ENCODE data around the gene TC2N. TPM values are rescaled to one million over a fixed set of nuclear protein-coding genes. Genes with fewer than 3 reads are reported as not detected.

The TC2N gene
- total and polyA plus RNA-seq, 2 donors (not counting 3 experiments of a cell fraction or from before 2014, with no cell fraction given): 0.40 TPM; not detected in 1

DNA sequence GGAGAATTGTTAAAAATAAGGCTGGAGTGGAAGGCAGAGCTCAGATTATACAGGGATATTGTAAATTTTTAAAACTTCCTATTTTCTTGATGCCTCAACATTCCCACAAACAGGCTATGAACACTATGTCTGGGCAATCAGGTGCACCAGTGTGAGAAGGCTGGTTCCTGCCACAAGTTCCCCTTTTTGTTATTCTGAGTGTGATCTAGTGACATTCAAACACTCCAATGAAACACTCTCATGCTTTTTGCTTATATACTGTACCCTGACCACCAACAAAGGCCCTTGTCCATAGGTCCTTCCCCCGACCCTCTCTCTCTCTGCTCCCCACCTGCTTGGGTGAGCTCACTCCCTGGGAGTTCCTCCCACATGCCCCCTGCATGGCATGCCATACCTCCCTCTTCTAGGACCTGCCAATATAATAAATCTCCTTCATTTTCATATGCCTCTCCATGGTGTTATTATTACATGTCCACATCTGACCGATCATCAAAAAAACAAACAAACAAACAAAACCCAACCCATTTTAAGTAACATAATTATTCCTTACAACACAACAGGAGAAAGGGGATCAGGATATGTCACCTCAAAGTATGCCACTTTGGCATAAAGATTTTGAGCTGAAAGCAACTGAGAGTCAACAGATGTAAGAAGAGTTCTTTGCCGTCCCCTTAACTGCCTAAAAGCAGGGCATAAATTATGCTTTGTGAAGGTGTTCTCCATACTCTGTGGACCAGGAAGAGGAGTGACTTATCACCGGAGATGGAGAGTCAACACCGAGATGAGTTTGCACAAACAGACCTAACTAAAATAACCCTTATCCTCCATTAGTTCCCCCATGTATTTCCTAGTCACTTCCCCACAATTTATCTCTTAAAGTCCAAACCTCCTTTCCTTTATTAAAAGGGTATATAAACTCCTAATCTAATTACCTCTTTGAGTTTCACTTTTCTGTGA lies 92.9 kb downstream of the TC2N start:
- POLR2A ChIA-PET: no interaction called here
- Histone ChIP-seq H3K9me1 (replicated peaks; ENCODE audit: control insufficient read depth, extremely low read depth, insufficient read depth, low read length) (no peaks in the 10 kb centered on the region), H3K4me3 (replicated peaks in 1 of 3; ENCODE audit: insufficient read depth in 1 of 3, low read depth in 1 of 3, low read length in 3 of 3) (no peak overlapping the region), H3K27me3 (ENCODE audit: control insufficient read depth in 2 of 2, insufficient read depth in 2 of 2, low read length in 2 of 2) (no peaks in the 10 kb centered on the region), H3K36me3 (ENCODE audit: control insufficient read depth in 2 of 2, extremely low read depth in 1 of 2, insufficient read depth in 2 of 2, low read length in 2 of 2) (no peaks in the 10 kb centered on the region), H3K4me1 (ENCODE audit: control insufficient read depth, extremely low read depth, insufficient read depth, low read length) (no peaks in the 10 kb centered on the region), H3K9me3 (replicated peaks; ENCODE audit: control insufficient read depth, insufficient read depth, low read length) (no peaks in the 10 kb centered on the region), H3K27ac (ENCODE audit: insufficient read depth, low read depth, low read length) (no peak overlapping the region), H3K4me2 (ENCODE audit: insufficient read depth, low read length) (no peak overlapping the region), H4K20me1 (replicated peaks; ENCODE audit: control insufficient read depth, extremely low read depth, insufficient read depth, low read length) (no peaks in the 10 kb centered on the region), H2AFZ (ENCODE audit: low read depth, low read length) (no peak overlapping the region), H3K79me2 (ENCODE audit: control insufficient read depth, insufficient read depth, low read length) (no peaks in the 10 kb centered on the region), H3K9ac (replicated peaks; ENCODE audit: extremely low read depth, insufficient read depth, low read length) (no peak overlapping the region)
- CTCF ChIA-PET: interaction anchor here (1.2 to 1.6 kb wide), 2 partner anchors 11 to 17 kb away, joined by 3 to 6 read pairs; no protein-coding TSS in a partner anchor
- dilution Hi-C loops (cut with MboI; ENCODE audit: extremely low pct_ligation_motif_present, low sequenced_read_pairs) (no loop called here), intact Hi-C loops (cut with micrococcal nuclease) (no loop called here)
- no TSS peak for BruUV-seq (replicated peaks)
- TF ChIP-seq GATA2 (IDR thresholded peaks at IDR 0.05; ENCODE audit: insufficient read depth, insufficient read length, low read depth, low read length) (no peak), EZH2 (IDR thresholded peaks at IDR 0.05; ENCODE audit: borderline replicate concordance, low read depth, low read length, severe bottlenecking) (no peak), MYC (IDR thresholded peaks at IDR 0.05; ENCODE audit: low read depth, low read length) (no peak), FOS (IDR thresholded peaks at IDR 0.05; ENCODE audit: borderline replicate concordance, insufficient read depth, low read length) (no peak), POLR2AphosphoS5 (IDR thresholded peaks at IDR 0.05; ENCODE audit: insufficient read depth, low read depth, low read length) (no peak), POLR2A (IDR thresholded peaks at IDR 0.05; ENCODE audit: low read depth, low read length) (no peak), JUN (IDR thresholded peaks at IDR 0.05; ENCODE audit: borderline replicate concordance, insufficient read depth, insufficient read length, low read depth) (no peak)
- TF ChIP-seq, protein P1, sequence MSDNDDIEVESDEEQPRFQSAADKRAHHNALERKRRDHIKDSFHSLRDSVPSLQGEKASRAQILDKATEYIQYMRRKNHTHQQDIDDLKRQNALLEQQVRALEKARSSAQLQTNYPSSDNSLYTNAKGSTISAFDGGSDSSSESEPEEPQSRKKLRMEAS (IDR thresholded peaks at IDR 0.05; ENCODE audit: insufficient read depth, insufficient read length): no peak
- TF ChIP-seq, protein P2, sequence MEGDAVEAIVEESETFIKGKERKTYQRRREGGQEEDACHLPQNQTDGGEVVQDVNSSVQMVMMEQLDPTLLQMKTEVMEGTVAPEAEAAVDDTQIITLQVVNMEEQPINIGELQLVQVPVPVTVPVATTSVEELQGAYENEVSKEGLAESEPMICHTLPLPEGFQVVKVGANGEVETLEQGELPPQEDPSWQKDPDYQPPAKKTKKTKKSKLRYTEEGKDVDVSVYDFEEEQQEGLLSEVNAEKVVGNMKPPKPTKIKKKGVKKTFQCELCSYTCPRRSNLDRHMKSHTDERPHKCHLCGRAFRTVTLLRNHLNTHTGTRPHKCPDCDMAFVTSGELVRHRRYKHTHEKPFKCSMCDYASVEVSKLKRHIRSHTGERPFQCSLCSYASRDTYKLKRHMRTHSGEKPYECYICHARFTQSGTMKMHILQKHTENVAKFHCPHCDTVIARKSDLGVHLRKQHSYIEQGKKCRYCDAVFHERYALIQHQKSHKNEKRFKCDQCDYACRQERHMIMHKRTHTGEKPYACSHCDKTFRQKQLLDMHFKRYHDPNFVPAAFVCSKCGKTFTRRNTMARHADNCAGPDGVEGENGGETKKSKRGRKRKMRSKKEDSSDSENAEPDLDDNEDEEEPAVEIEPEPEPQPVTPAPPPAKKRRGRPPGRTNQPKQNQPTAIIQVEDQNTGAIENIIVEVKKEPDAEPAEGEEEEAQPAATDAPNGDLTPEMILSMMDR (IDR thresholded peaks at IDR 0.05; ENCODE audit: extremely low read depth in 1 of 2, insufficient read depth in 1 of 2, low read depth in 1 of 2, low read length in 2 of 2): no peak
- DNase-seq (ENCODE audit: low read depth, low spot score) (no peak), FAIRE-seq (no peak)

Data from endothelial cell of umbilical vein (primary cell).